GM21526 (cell line): Measurements from ENCODE around the gene IMMP2L.

ENCODE experiments used
- ATAC-seq: cut with Tn5 transposase; IDR thresholded peaks from one replicate; pipeline ENCODE4 v1.9.1; 2021; ENCODE audit warnings: moderate library complexity; ENCODE audit not compliant: unreplicated experiment, low FRiP score

Gene IMMP2L

DNA sequence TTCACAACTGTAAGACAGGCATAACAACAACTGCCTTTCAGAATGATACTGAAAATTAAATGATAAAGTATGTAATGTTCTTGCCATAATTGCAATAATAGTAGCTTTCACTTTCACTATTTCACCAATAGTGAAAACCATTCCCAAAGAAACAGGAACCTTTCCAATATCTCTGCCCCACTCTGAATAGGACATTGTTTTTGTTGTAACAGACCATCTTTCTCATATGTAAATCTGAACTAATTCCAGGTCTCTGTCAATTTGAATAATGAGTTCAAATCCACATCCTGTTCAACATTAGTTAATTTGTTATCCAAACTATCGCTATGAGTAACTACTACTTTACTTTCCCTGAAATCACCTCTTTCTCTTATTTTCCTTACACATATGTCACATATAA lies 323.4 kb downstream of the IMMP2L start:
- ATAC-seq, result no peak

DNA sequence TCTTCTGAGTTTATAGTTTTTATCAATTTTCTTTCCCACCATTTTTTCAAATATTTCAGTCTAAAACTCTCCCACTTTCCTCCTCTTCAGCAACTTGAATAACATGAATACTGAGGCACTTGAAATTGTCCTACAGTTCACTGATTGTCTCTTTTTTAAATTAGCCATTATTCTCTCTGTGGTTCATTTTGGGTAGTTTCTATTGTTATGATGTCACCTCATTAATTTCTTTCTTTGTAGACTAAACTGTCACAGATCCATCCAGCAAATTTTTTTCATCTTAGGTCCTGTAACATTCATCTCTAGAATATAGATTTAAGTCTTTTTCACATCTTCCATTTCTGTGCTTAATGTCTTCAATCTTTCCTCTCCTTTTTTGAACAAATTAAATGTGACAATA lies 326.6 kb downstream of the IMMP2L start:
- ATAC-seq, result no peak

DNA sequence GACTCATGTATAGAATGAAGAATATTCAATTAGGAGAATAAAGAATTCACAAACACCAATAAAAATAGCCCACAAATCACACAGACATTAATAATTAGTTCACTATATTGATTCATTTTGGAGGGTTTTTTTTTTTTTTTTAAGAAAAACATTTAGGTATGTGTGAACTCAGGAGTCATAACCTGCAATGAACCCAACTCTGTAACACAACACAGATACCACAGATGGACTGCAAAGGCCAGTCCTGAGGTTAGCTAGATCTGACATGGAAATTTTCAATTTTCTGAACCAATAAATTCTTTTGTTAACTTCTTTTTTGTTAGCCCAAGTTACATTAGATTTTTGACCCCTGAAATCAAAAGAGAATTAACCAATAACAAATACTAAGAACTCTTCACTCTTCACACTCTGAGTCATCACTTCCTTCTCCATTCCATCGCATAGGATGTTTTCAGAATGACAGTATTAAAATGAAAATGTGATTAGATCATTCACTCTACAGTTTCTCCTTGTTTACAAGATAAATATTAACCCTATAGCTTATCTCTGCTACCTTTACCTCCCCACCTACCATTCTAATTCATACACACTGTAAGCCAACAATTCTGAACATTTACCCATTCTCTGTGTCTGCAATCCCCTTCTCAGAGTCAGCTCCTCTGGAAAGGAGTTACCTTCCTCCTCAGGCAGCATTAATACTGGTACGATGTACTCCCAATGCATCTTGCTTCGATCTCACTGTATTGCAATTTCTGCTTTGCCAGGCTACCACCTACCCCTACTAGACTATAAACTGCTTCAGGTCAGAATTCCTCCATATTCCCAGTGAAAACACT lies 329.8 kb downstream of the IMMP2L start:
- ATAC-seq, result peak; percentile 78

DNA sequence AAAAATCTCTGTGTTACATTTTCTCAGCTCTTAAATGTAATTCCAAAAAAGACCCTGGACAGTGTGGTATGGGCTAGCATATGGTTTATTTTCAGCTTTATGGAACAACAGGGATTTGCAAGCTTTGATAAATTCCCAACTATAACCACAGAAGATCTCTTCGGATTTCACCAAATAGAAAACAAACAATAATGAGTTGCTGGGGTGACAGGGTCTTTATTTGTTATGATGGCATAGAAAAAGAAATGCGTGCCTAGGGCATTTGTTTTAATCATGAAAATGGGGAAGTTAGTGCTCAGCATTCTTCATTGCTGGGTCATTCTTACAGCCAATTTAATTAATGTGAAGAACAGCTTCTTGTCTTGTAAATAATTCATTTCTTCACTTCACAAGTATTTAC lies 332.4 kb downstream of the IMMP2L start:
- no peak for ATAC-seq

DNA sequence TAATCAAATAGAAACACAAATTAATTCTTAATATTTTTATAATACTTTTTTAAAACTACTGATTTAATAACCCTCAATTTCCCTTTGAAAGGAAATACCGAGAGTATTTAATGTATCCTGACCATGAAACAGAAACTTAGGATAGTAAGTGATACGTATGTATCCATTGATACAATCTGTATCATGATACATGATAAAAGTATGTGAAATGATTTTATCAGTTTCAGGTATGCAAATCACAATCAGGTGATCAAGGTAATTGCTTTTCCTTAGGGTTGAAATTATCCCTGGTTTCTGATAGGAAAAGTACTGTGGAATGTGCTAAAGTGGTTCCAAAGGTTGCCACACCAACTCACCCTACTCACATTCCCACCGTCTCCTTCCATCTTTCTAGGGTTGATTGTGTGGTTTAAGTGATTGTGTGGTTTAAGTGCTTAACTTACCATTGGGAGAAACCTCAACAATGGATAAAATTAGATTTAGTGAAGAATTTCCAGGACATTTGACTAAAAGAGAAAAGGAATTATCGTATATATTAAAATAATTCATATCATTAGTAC lies 333.0 kb downstream of the IMMP2L start:
- no peak for ATAC-seq

DNA sequence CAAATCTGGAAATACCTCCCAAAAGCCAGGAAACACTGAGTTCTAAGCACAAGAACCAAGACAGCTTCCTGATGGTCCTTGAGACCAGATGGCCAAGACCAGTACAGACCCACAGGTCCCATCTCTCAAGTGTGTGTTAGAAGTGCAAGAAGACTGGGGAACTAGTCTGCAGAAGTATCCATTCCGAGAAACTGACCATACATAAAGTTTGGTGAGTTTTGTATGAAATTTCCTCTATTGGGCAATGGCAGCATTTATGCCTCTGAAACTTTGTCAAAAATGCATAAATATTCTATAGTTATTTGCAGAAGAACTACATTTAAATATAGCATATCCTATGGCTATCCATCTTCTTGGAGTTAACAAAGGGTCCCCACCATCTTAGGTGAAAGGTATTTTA lies 333.9 kb downstream of the IMMP2L start:
- no peak for ATAC-seq

DNA sequence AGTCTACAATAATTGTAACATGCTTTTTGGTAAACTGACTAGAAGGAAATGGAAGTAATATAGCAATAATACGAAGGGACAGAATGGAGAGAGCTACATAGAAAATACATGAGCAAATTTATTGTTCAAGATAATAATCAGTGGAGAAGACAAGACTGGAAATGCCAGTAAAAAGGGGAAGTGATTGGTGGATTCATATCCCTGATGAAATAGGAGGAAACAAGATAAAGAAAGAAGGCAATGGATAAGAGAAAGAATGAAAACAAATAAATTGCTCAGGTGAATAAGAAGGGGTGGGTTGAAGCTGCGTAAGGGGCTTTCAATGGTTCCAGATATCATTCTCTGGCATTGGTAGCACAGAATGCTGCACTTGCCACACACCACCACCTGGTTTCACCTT lies 335.5 kb downstream of the IMMP2L start:
- no peak for ATAC-seq

DNA sequence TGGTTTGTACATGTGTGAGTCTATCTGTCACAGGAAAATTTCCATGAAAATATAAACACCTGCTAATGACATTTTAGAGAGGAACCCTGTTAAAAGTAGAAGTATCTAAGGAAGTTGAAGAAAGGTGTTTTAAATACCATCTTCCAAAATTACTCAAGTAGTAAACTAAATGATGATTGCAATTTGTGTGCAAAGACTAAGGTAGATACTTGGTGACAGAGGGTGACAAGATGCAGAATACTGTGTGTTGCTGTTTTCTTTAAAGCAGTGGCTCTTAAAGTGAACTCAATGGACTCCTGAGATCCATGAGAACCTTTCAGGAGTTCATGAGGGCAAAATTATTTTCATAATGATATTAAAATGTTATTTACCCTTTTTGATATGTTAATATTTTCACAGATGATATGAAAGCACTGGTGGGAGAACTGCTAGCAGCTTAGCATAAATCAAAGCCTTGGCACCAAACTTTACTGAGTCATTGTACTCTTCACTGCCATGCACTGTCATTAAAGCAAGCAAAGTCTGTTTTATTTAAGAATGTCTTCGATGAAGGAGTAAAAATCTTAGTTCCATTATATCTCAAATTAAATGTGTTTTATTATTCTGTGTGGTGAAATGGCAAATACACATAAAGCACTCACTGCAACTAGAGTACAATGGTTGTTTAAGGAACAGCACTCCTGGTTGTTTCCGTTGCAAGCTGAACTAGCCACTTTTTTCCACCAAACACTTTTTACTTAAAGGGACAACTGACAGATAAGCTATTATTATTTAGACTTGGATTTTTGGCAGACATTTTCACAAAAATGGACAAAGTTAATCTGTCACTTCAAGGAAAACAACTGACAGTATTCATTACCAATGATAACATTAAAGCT lies 337.7 kb downstream of the IMMP2L start:
- ATAC-seq, result peak; percentile 7

DNA sequence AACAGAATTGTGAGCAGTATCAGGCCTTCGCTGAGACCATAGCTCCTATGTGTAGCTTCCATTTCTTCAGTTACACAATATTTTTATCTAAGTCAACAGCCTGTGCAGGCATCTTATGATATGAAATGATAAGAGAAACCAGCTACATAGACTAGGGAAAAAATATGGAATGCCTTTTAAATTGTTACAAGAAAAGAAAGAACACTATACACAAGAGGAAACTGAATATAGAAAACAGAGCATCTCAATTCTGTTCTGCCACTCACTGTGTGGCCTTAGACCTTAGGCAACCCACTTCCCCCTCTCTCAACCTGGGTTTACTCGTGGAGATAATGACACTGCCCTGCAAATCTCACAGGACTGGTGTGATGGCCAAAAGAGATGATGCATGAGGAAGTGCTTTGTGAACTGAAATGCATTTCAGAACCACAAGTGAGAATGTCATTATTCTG lies 338.5 kb downstream of the IMMP2L start:
- peak; percentile 69 for ATAC-seq

DNA sequence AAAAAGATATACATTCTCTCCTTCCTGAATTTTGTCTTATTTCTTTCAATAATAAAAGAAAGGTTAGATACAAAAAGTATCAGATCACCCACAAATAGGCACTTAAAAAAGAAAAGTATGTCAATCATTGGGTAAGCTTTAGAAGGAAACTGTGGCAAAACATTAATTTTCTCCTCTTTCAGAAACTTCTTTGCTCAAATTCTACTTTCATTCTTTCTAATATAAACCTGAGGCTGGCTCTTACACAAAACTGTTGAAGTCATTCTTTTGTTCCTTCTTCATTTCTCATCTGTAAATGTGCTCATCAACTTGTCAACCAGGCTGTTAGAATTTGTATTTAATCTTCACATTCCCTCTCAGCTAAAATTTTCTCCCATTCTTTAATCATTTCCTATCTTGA lies 346.7 kb downstream of the IMMP2L start:
- no peak for ATAC-seq

DNA sequence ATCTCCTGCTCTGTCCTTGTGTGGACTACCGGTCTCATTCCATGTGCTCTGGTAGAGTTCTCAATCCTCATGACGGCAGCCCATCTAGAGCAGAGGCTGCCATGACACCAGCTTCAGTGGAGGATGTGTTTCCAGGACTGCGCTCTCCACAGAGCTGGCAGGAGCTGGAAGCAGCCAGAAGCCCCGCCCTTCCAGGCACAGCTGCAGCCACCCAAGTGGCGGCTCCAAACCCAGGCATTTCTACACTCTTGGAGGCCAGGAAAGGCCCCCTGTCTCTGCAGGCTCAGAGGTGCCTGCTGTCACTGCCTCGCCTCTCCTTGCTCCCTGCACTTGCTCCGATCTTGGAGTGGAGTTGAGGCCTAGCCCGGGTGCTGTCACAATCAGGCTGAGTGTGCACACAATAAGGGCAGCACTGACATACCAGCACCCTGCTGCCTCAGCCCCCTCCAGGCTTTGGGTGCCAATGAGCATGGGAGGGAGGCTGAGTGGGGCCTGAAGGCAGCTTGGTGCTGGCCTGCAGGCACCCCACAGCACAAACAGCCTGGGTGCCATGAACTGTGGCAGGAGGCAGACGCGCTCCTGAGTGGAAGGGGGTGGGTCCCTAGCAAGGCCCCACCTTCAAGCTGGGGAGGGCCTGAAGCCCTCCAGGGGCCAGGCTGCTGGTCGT lies 349.3 kb downstream of the IMMP2L start:
- ATAC-seq, result no peak

DNA sequence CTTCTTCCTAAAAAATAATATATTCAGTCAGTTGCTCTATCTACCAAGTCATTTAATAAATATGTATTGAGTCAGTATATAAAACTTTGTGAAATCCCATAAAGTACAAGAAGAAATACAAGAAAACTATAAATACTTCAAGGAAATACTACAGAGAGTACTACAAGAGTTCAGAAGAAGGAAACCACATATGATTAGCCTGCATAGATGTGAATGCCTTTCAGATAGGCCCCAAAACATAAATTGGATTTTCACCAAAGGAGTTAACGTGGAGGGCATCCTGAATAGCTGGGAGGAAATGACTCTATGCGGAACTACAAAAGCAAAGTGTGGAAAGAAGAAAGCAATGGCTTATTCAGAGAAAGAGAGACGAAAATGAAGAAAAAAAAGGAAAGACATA lies 351.3 kb downstream of the IMMP2L start:
- ATAC-seq, result no peak

DNA sequence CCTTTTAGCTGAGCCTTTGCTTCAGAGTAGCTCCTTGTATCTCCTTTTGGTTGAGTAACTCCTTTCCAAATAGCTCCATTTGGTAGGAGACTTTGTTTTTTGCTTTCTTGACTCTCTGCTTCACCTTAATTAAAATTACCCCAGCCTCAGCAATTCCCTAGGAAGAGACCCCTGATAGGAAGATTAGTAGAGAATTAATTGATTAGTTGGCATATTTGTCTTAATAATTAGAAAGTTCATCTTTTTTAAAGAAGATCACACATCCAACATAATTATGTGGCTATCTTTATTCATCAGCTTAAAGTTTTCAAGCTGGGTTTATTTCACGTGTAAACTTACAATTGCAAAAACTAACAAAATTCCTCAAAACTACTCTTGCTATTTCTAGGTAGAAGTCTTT lies 352.2 kb downstream of the IMMP2L start:
- ATAC-seq, result no peak

DNA sequence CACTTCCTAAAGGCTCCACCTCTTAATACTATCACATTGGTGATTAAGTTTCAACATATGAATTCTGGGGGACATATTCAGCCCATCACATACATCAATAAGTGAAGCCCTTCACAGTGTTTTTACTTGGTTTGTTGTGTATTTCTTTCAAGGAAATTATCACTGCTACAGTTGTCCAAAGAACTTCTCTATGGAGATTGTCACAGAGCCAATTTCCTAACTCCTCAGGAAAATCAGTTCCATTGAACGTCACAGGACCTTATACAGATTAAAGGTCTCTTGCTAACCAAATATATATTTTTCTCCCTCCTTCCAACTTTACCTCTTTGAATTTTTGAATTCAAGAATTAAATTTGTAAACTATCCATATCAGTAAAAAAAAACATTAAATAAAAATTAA lies 357.0 kb downstream of the IMMP2L start:
- ATAC-seq, result no peak

DNA sequence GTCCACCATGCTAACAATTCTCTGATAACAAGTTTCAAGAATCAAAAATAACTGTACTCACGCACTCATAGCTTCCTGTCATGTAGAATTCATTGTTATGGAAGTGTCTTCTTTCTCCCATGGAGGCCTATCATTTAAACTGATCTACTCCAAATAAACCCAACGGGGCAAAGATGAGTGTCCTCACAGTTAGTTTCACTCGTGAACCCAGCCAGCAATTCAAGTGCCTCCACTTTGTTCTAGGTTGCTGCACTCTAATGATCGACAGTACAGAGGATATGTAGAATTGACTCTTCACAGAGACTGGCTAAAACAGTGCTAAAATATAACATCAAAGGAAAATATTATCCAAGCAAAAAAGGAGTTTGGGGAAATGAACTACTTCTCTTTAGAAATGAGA lies 360.0 kb downstream of the IMMP2L start:
- no peak for ATAC-seq

DNA sequence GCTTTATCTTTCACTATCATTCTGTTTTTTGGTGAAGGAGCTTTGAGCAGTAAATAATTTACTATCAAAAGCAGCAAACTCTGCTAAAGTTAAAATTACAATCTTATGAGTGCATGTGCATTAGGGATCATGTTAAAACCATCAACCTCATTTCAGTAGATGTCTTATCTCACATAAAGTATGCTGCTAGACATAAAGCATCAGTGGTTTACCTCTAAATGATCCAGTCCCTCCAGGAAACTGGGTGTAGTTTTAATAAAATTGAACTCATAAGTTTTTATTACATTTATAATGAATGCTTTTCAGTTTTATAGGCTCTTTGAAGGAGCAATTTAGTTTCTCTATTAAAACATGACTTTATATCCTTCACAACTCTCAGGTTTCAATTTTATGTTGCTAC lies 362.6 kb downstream of the IMMP2L start:
- ATAC-seq, result no peak

DNA sequence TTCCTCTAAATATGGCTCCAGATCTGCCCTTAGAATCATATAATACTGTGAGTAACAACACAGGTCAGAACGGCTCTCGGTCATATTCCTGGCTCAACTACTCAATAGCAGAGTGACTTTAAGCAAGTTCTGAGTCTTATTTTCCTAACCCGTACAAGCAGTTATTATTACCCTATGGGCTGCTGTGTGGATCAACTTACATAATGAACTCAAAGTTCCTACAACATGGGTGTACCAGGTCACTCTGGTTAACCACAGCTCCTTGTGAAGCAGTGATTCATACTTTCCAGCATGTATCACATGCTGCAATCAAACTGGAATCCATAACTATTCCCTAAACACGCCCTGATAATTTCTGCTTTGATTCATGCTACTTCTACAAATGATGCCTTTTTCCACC lies 364.0 kb downstream of the IMMP2L start:
- no peak for ATAC-seq

DNA sequence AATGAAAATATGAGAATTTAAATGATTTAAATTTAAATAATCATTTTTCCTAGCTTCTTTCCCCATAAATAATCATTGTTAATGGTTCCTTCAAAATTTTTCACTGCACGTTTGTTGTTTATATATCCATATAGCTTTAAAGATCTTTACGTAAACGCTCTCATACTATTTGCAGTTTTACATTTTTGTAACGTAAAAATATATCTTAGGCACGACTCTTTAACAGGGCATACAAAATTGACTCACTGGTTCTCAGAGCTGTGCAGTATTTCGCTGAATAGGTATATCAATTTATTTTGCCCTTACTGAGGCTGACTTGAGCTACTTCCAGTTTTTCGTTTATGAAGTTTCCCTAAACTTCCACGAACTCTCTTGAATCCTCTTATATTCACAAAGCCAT lies 365.6 kb downstream of the IMMP2L start:
- no peak for ATAC-seq

DNA sequence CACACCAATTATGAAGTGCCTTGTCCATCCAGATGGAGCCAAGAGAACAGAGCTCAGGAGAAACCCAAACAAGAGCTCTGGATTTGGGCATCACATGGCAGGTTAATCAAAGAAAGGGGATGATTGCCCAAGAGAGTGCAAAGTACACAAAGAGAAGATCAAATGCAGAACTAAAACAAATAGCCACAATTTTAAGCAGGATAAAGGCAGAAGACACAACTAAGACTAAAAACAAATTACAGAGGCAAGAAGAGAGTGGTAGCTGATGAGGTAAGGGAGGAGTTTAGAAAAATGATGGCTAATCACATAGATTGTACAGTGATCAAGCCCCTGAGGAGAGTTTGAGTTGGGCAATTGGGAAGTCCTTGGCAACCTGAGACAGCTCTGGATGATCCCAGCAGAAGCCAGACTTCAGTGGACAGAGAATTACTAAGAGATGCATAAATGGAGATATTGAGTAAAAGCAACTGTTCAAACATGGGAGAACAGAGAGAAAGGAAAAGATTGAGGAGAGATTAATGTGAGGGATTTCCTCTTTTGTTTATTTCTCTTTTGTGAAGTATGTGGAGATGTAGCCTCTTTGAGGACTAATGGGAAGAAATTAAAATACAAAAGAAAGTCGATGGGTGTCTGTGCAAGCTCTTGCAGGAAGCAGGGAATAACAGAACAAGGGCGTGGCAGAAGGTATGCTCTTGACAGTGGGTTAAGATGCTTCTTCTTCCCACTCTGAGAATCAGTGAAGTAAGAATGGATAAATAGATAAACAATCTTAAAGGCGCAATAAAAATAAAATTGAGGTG lies 369.5 kb downstream of the IMMP2L start:
- no peak for ATAC-seq

DNA sequence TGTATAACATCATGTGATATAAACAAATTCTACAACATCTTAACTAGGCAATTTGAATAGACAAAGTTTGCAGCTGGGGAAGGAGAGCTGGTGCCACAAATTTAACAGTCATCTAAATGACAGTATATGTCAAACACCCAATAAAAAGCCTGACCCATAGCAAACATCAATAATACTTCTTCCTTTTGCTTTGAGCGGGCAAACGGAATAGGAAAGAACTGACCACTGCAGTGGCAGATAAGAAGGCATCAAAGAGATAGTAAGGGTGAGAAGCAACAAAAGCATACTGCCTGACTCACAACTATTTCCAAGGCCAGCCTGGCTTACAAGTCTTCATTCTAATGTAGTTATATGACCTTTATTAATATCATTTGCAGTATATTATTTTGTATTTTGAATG lies 371.5 kb downstream of the IMMP2L start:
- no peak for ATAC-seq
